Midbrain (tissue), 1 donor: Measurements from ENCODE around the gene SULT1C2.
"Not testable (repeated sequence)": the region's sequence is repeated elsewhere in the genome, so short reads cannot be mapped to it uniquely, and the experiment has no call there.

Experiments used
- DNase-seq: peaks from one replicate; lab custom pipeline; 2025; lab: John Stamatoyannopoulos, UW

The SULT1C2 gene

GRCh38 chr2:108288534-108289106 lies at the start of gene SULT1C2:
TSS of gene SULT1C2 (plus strand) at chr2:108288895. CDS start at chr2:108293668, 4,773 bp downstream.
- DNase-seq = no peak

- DNase-seq = no peak
Observed at GRCh38 chr2:108239786-108240185, 48.9 kb upstream of the SULT1C2 start, which contains the start of gene SULT1C3. TSS of gene SULT1C3 (plus strand) at chr2:108239968. CDS start at chr2:108247195, 7,227 bp downstream.

- DNase-seq = no peak
Observed at GRCh38 chr2:108240966-108241365, 47.7 kb upstream of the SULT1C2 start.

DNA sequence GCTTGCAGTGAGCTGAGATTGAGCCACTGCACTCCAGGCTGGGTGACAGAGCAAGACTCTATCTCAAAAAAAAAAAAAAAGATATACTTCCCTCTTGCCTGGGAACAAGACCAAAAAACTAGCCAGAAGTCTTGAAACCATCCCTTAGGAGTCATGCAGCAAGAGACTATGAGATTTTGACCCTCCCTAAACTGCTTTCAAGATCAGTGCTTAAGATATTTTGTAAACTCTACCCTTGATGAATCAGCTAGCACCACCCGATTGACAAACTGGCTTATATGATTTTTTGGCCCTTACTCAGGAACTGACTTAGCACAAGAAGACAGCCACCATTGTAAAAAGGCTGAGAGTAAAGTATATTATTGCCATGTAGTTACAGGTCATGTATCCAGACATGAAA lies 45.1 kb upstream of the SULT1C2 start:
- no peak for DNase-seq

DNA sequence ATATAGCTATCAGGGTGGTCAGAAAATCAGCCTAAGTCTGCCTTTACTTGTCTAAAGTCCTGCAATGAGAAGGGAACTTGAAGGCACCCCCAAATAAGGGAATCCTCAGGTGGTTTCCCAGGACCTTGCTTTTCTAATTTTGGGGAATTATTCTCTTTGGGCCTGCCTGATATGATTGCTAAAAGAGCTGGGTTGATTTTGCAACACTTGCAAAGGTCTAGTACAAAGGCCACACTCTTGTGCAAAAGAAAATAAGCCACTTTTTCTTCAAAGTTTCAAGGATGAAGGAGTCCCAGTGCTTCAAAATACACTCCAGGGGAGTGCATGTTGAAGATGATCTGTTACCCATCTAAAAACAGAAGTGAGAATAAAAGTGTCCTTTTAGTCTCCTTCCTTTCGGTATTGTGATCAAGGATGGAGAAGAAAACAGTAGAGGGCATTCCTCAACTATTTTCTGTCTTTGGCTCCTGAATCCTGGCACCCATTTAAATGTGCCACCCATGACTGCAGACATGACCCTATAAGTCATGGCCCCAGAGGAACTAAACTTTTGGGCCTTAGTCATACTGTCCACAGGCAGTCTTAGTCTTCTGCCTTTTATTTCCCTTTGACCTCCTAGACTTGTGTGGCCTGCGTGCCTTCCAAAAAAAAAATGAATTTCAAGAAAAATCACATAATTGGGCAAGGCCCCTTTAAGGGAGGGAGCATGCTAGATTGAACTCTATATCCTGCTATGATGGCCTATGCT lies 43.9 kb upstream of the SULT1C2 start:
- DNase-seq = no peak

DNA sequence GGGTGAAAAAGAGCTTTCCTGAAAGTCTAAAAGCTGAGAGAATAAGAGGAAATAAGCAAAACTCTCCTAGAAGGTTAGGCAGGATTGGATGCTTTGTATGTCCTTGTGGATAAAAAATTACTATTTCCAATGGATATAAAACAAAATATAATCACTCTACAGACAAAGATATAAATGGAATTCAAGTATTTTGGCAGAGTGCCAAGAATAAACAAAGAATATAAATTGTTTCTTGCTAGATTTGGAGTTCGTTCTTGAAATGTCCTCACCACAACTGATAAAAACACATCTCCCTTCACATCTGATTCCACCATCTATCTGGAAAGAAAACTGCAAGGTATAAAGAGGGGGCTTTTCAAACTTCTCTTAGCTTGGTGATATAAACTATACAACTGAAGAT lies 35.6 kb upstream of the SULT1C2 start:
- no peak for DNase-seq

GRCh38 chr2:108257757-108258331 lies 30.9 kb upstream of the SULT1C2 start:
- DNase-seq = no peak

- no peak for DNase-seq
Observed at GRCh38 chr2:108260773-108261172, 27.9 kb upstream of the SULT1C2 start.

- DNase-seq = no peak
Observed at GRCh38 chr2:108262036-108262435, 26.7 kb upstream of the SULT1C2 start.

- DNase-seq = no peak
Observed at GRCh38 chr2:108263401-108263800, 25.3 kb upstream of the SULT1C2 start.

DNA sequence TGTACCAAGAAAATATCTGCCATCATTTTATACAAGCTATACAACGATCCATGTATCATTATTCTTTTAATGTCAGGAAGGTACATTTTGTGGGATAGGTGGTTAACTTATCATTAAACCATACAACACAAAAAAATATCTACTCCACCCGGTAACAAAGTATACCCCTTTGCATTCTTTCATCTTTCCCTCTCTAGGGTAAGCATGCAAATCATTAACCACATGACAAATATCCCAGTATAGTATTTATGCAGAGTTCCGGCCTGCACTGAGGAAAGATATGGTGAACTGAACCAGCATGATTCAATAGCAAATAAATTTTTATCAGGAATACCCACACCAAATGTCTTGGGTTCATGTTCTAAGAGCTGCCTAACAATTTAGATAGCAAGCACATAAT lies 22.5 kb upstream of the SULT1C2 start:
- DNase-seq = no peak

- no peak for DNase-seq
Observed at GRCh38 chr2:108267101-108267500, 21.6 kb upstream of the SULT1C2 start.

DNA sequence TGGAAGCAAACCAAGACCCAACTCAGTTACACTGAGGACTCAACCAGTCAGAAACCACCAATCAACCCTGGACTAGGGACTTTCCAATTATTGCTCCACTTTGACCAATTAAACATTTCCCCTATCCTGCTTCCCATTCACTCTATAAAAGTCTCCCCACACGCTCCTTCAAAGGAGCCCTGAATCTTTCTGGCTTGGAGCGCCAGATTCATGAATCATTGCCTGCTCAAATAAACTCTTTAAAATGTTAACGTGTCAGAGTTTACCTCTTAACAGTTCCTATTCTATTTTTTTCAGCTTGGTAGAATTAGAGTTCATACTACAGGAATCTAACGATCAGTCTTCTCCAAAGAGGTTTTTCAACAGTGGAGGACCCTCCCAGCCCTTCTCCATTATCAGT lies 20.7 kb upstream of the SULT1C2 start:
- DNase-seq = no peak

DNA sequence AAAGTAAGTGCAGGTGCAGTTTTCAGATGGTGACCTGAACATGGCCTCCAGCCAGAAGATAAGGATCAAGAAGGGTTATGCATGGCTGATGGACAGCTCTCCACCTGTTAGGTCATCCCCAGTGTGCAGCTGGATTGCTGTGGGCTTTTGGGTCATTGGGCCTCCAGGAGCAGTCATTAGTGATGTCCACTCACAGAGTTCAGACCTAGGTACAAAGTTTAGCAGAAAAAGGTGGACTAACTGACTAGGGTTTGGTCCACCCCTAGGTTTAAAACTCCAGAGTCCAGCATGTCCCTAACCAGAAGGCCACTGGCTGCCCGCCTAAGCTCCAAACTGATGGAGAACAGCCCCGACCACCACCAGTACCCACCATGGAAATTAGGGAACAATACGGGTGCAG lies 18.3 kb upstream of the SULT1C2 start:
- DNase-seq = no peak

DNA sequence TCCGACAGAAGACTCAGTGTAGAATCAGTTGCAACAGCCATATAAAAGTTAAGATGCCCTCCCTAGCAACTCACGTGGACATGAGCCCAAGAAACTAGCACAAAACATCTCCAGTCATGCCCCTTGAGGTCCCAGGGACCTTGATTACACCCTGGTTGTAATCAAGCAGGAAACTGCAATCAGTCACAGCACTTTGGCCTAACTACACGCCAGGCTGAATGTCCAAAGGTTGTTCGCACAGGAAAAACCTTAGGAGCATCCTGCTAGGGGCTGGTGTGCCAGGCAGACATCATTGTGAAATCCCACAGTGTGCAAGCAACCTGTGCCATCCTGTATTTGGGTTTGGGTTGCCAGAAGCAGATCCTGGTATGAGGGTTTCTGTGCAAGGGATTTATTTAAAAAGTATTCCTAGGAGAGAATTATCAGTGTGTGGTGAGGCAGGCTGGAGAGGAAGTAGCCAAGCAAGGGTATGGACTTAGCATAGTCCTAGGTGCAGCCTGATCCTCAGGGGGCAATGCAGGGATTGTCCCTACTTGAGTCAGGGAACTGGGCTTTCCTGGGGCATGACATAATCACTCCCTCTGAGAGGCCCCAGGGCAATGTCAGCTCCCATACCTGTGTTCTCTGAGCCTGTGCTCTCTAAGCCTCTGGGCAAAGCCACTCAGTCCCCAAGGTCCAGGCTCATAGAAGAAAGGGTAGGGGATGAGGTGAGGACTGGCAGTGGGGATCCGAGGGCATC lies 17.8 kb upstream of the SULT1C2 start:
- no peak for DNase-seq

DNA sequence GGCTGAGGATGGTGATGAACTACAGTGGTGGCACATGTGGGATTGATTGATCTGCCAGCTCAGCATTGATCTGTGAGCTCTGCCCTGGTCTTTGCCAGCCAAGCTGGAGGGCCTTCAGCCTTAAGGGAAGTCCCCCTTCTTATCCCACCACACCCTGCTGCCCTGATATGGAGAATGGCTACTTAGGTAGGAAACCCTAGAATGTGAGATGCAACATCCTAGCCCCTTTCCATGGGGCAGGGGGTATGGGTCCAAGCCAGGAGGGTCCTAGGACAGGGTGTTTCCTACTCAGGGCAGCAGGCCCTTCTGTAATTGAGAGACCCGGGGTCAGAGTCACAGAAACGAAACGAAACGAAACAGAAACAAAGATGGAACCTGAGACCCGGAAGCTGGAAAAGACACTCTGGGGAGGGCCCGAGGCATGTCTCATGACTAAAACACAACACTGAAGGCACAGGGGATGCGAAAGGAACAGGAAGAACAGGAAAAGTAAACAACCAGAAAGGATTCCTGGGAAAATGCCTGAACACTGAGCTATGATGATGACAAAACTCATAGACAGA lies 16.9 kb upstream of the SULT1C2 start:
- DNase-seq = no peak

DNA sequence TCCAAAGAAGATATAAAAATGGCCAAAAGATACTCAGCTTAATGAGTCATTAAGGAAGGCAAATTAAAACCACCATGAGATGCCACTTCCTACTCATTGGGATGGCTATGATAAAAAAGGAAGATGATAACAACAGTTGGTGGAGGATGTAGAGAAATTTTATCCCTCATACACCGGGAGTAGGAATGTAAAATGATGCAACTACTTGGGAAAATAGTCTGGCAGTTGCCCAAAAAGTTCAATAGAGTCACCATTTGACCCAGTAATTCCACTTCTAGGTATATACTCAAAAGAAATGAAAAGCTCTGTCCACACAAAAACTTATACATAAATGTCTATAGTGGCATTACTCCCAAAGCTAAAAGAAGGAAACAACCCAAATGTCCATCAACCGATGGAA lies 10.1 kb upstream of the SULT1C2 start:
- DNase-seq = no peak

DNA sequence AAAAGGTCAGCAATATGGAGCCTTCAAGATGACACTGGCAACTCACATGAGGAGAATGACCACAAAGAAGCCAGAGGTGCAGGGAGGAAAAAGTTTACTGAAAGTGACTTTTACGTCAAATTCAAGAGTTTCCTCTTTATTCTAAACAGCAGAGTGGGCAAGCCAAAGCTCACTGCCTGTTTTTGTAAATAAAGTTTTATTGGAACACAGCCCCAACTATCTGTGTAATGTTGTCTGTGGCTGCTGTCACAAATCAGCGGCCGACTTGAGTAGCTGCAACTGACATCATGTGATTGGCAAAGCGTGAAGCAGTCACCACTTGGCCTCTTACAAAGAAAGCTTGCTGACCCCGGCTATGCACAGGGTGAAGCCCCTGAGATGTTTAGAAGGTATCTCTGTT lies 9.2 kb upstream of the SULT1C2 start:
- no peak for DNase-seq

DNA sequence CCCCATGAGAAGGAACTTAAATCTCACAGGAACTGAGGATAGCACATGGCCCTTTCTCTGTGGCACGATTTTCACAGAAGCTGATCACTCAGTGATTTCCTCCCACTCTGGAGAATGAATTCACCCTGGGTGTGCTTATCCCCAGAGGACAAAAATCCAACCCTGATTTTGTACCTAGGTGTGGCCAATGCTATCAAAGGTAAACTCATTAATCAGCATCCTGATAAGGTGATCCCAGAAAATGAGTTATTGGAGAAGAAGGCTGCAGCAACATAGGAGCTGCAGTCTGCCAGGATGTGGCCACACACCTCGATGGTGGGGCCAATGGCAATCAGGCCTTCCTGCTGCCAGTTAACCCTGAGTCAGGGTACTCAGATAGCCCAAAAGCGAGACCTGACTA lies 8.2 kb upstream of the SULT1C2 start:
- DNase-seq = no peak

GRCh38 chr2:108284566-108284965 lies 4.1 kb upstream of the SULT1C2 start:
- DNase-seq = not testable (repeated sequence)

- DNase-seq = no peak
Observed at GRCh38 chr2:108285616-108286015, 3.1 kb upstream of the SULT1C2 start.

DNA sequence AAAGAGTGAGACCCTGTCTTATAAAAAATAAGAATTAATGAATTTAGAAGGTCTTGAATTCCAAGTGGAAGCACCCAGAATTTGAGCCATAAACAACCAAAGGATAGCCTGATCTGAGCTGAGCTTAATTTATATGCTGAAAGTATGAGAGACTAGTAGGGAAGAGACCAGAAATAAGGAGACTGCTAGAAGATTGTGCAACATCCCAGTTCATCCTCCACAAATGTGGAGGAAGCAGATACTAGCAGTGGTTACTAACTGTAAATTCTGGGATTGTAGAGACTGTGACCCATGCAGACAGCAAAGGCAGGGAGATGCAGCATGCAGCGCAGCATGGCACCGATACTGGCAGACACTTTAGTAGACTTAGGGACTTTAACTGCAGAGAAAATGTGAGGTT lies 1.5 kb upstream of the SULT1C2 start:
- no peak for DNase-seq
